H1 (cell line): ENCODE measurements around the gene DRC7.

Experiments used
- CEBPB ChIP-seq: IDR thresholded peaks from 2 replicates; pipeline ENCODE4 v1.6.1; 2012; ENCODE audit warnings: low read depth, low read length
- CHD2 ChIP-seq: IDR thresholded peaks from 2 replicates; pipeline ENCODE4 v1.6.1; 2012; ENCODE audit warnings: low read length, improper control_type of control experiment
- EP300 ChIP-seq, 2 experiments: IDR thresholded peaks; 1 replicate in 1 of 2; 2 replicates in 1 of 2; pipeline ENCODE4 v1.6.1; 2011 to 2012; ENCODE audit warnings: low read depth in 2 of 2, low read length in 2 of 2, mild to moderate bottlenecking in 2 of 2, borderline replicate concordance in 1 of 2, inconsistent platforms in 1 of 2, moderate library complexity in 1 of 2
- JUND ChIP-seq: IDR thresholded peaks from 2 replicates; pipeline ENCODE4 v1.6.1; 2011; ENCODE audit warnings: mild to moderate bottlenecking, improper control_type of control experiment, low read length
- MAFK ChIP-seq: IDR thresholded peaks from 2 replicates; pipeline ENCODE4 v1.6.1; 2012; ENCODE audit warnings: low read depth, mild to moderate bottlenecking, improper control_type of control experiment, low read length
- POLR2A ChIP-seq, 2 experiments: IDR thresholded peaks; 1 replicate in 1 of 2; 2 replicates in 1 of 2; pipeline ENCODE4 v1.6.1; 2011; ENCODE audit warnings: low read depth in 2 of 2, low read length in 2 of 2, mild to moderate bottlenecking in 2 of 2; ENCODE audit errors: control extremely low read depth in 1 of 2
- POLR2AphosphoS5 ChIP-seq: IDR thresholded peaks from 2 replicates; pipeline ENCODE4 v1.6.1; 2011; ENCODE audit warnings: low read depth, low read length
- SIN3A ChIP-seq, 2 experiments: IDR thresholded peaks in 1 of 2; conservative IDR thresholded peaks in 1 of 2; 2 replicates each; pipeline ENCODE4 v1.6.1; 2011 to 2012; ENCODE audit warnings: low read length in 2 of 2, improper control_type of control experiment in 1 of 2, low read depth in 1 of 2, mild to moderate bottlenecking in 1 of 2
- SIX5 ChIP-seq: IDR thresholded peaks from 2 replicates; pipeline ENCODE4 v1.6.1; 2011; ENCODE audit warnings: mild to moderate bottlenecking, low read depth, low read length
- SRF ChIP-seq: IDR thresholded peaks from 2 replicates; pipeline ENCODE4 v1.6.1; 2011; ENCODE audit warnings: mild to moderate bottlenecking, low read depth, low read length, moderate library complexity
- YY1 ChIP-seq: IDR thresholded peaks from 2 replicates; pipeline ENCODE4 v1.6.1; 2011; ENCODE audit warnings: low read depth, mild to moderate bottlenecking, low read length
- TF ChIP-seq, protein P1 (sequence below), 3 experiments: IDR thresholded peaks; 1 replicate in 2 of 3; 2 replicates in 1 of 3; pipeline versions ENCODE4 v1.5.1 to v1.6.1; 2011; ENCODE audit warnings: low read length in 3 of 3, mild to moderate bottlenecking in 3 of 3, inconsistent platforms in 2 of 3, low read depth in 1 of 3, moderate library complexity in 1 of 3; ENCODE audit not compliant: insufficient read depth in 1 of 3; ENCODE audit errors: control extremely low read depth in 1 of 3
- TF ChIP-seq, protein P2 (sequence below): IDR thresholded peaks from 2 replicates; pipeline ENCODE4 v1.6.1; 2012; ENCODE audit warnings: inconsistent platforms

DNA sequence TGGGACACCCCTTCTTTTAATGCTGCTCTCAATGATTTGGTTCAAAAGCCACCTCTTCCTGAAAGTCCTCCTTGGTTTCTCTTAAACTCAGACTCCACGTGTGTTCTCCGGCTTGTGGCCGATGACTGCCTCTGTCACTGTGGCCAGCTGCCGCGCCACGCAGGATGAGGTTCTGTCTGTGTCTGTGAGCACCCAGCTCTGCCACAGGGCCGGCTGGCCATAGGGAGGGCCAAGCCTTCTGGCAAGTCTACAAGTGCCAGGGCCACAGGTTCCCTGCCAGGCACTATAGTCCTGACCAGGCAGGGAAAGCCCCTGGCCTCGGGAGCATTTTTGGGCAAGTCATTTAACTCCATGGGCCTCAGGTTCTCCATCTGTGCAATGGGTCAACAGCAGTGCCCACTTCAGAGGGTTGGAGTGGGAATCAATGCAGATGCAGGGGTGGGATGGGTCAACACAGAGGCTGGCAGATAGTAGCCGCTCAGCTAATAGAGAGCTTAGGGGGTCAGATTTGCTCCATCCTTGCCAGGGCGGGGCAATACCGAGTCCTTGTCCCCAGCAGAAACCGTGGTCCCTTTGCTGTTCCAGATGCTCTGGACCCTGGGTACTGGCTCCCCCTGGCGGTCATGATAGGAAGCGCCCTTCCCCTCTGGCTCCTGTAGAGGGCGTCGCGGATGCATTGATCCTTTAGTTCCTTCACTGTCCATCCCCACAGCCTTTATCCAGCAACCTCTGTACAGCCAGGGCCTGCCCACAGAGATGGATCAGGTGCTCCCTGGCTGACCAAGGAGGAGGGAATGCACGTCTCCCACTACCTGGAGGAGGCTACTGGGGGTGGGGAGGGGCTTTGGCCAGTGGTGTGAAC lies 45.8 kb upstream of the DRC7 start:
- TF ChIP-seq EP300 (IDR thresholded peaks at IDR 0.05; ENCODE audit: borderline replicate concordance in 1 of 2, low read depth in 2 of 2, low read length in 2 of 2) (no peak), CEBPB (no peak), POLR2A (IDR thresholded peaks at IDR 0.05; ENCODE audit: control extremely low read depth in 1 of 2, low read depth in 2 of 2, low read length in 2 of 2) (no peak), POLR2AphosphoS5 (no peak), JUND (peak; percentile 75; the same call in 1 of the 2 replicates), SIN3A (conservative IDR thresholded peaks at IDR 0.05 in 1 of 2, IDR thresholded peaks at IDR 0.05 in 1 of 2; ENCODE audit: low read depth in 1 of 2, low read length in 2 of 2) (no peak), SIX5 (no peak), CHD2 (no peak), MAFK (no peak), YY1 (peak; percentile 65), SRF (0 out of 2 replicates have a peak, but pooled peaks have one; percentile 15)
- TF ChIP-seq, protein P1, sequence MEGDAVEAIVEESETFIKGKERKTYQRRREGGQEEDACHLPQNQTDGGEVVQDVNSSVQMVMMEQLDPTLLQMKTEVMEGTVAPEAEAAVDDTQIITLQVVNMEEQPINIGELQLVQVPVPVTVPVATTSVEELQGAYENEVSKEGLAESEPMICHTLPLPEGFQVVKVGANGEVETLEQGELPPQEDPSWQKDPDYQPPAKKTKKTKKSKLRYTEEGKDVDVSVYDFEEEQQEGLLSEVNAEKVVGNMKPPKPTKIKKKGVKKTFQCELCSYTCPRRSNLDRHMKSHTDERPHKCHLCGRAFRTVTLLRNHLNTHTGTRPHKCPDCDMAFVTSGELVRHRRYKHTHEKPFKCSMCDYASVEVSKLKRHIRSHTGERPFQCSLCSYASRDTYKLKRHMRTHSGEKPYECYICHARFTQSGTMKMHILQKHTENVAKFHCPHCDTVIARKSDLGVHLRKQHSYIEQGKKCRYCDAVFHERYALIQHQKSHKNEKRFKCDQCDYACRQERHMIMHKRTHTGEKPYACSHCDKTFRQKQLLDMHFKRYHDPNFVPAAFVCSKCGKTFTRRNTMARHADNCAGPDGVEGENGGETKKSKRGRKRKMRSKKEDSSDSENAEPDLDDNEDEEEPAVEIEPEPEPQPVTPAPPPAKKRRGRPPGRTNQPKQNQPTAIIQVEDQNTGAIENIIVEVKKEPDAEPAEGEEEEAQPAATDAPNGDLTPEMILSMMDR (IDR thresholded peaks at IDR 0.05; ENCODE audit: control extremely low read depth in 1 of 3, insufficient read depth in 1 of 3, low read depth in 1 of 3, low read length in 3 of 3): peak; percentile 100
- TF ChIP-seq, protein P2, sequence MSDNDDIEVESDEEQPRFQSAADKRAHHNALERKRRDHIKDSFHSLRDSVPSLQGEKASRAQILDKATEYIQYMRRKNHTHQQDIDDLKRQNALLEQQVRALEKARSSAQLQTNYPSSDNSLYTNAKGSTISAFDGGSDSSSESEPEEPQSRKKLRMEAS: no peak; the same call in 1 of the 2 replicates
